Measurements from ENCODE around the gene DZIP1. TPM values are rescaled to one million over a fixed set of nuclear protein-coding genes. Genes with fewer than 3 reads are reported as not detected.

The DZIP1 gene
- total and polyA plus RNA-seq, 2 donors (not counting 1 experiment from before 2014, with no cell fraction given), result not detected

DNA sequence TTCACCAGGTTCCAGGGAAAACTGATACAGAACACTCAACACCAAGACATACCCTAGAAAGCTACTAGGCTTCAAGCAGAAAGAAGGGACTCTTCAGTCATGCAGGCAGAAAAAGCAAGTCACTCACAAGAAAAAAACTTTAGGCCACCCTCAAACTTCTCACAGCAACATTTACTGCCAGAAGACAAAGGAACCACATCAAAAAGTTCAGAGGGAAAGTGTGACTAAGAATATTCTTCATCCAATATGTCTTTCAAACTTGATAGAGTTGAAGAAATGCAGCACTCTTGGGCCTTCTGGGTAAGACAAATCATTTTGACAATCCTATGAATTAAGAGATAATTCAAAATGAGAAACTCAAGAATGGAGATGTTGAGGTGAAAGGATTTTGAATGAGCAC, 7.7 kb downstream of the DZIP1 start:
- no peak overlapping the region for H3K4me2 ChIP-seq (replicated peaks; ENCODE audit: low read depth, low read length, poor library complexity, severe bottlenecking)
- H3K4me1 ChIP-seq (ENCODE audit: control insufficient read depth in 2 of 2, insufficient read depth in 2 of 2, low read length in 2 of 2), result no peaks in the 10 kb centered on the region
- Mint-ChIP-seq H3K4me1 (peaks cover 1% of the 10 kb centered on the region), H3K27ac (no peak overlapping the region), H3K4me3 (no peak overlapping the region), H3K27me3 (peaks cover 39% of the 10 kb centered on the region), H3K9me3 (ENCODE audit: insufficient read depth) (no peaks in the 10 kb centered on the region)
- DNase-seq, result no peak
- peaks cover 0 to 3% (median 1%) of the 10 kb centered on the region in 4 experiments for H3K27me3 ChIP-seq (replicated peaks in 1 of 4; ENCODE audit: control extremely low read depth in 1 of 4, control insufficient read depth in 3 of 4, insufficient read depth in 4 of 4, low read length in 3 of 4)
- no peak overlapping the region for H3K27ac ChIP-seq (ENCODE audit: low read length in 2 of 2)
- intact Hi-C loops (cut with micrococcal nuclease), result no loop called here
- CTCF ChIA-PET, result no interaction called here
- H3K9ac ChIP-seq (ENCODE audit: low read length), result no peak overlapping the region
- H4K20me1 ChIP-seq (ENCODE audit: control insufficient read depth, insufficient read depth, low read length, poor library complexity, severe bottlenecking), result no peaks in the 10 kb centered on the region
- POLR2A ChIA-PET, result no interaction called here
- no peaks in the 10 kb centered on the region for H3K79me2 ChIP-seq (ENCODE audit: control insufficient read depth, insufficient read depth, low read length)
- TF ChIP-seq EZH2 (IDR thresholded peaks at IDR 0.05; ENCODE audit: borderline replicate concordance, insufficient read depth, low read depth, low read length, poor library complexity, severe bottlenecking), result no peak
- TF ChIP-seq, protein P1, sequence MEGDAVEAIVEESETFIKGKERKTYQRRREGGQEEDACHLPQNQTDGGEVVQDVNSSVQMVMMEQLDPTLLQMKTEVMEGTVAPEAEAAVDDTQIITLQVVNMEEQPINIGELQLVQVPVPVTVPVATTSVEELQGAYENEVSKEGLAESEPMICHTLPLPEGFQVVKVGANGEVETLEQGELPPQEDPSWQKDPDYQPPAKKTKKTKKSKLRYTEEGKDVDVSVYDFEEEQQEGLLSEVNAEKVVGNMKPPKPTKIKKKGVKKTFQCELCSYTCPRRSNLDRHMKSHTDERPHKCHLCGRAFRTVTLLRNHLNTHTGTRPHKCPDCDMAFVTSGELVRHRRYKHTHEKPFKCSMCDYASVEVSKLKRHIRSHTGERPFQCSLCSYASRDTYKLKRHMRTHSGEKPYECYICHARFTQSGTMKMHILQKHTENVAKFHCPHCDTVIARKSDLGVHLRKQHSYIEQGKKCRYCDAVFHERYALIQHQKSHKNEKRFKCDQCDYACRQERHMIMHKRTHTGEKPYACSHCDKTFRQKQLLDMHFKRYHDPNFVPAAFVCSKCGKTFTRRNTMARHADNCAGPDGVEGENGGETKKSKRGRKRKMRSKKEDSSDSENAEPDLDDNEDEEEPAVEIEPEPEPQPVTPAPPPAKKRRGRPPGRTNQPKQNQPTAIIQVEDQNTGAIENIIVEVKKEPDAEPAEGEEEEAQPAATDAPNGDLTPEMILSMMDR (IDR thresholded peaks at IDR 0.05), result no peak
- no peak overlapping the region for H2AFZ ChIP-seq (ENCODE audit: insufficient read depth, low read depth, low read length, poor library complexity, severe bottlenecking)
- no peaks in the 10 kb centered on the region for H3K36me3 ChIP-seq (replicated peaks in 1 of 2; ENCODE audit: control extremely low read depth in 1 of 2, control insufficient read depth in 1 of 2, extremely low read depth in 1 of 2, insufficient read depth in 2 of 2, low read length in 1 of 2)
- H3K4me3 ChIP-seq (ENCODE audit: control extremely low read depth in 1 of 5, extremely low read depth in 1 of 5, insufficient read depth in 1 of 5, low read depth in 2 of 5, low read length in 4 of 5), result no peak overlapping the region
- ATAC-seq (ENCODE audit: low read depth), result no peak
- peaks cover 0 to 5% (median 0%) of the 10 kb centered on the region in 3 donors for H3K9me3 ChIP-seq (ENCODE audit: control extremely low read depth in 1 of 3, control insufficient read depth in 2 of 3, insufficient read depth in 1 of 3, low read length in 2 of 3)

GRCh38 chr13:95630593-95630992, 13.9 kb downstream of the DZIP1 start:
- WGBS (ENCODE audit: insufficient coverage), result no CpG with 5 or more reads among the region's 3 CpGs
- ChIA-PET CTCF (no interaction called here), POLR2A (no interaction called here)
- no peak overlapping the region for H3K4me3 ChIP-seq (ENCODE audit: control extremely low read depth in 1 of 5, extremely low read depth in 1 of 5, insufficient read depth in 1 of 5, low read depth in 2 of 5, low read length in 4 of 5)
- H3K79me2 ChIP-seq (ENCODE audit: control insufficient read depth, insufficient read depth, low read length), result no peaks in the 10 kb centered on the region
- Mint-ChIP-seq H3K27me3 (peaks cover 20% of the 10 kb centered on the region), H3K9me3 (ENCODE audit: insufficient read depth) (no peaks in the 10 kb centered on the region), H3K27ac (no peak overlapping the region), H3K4me1 (no peaks in the 10 kb centered on the region), H3K4me3 (no peak overlapping the region)
- H3K9ac ChIP-seq (ENCODE audit: low read length), result no peak overlapping the region
- H3K4me2 ChIP-seq (replicated peaks; ENCODE audit: low read depth, low read length, poor library complexity, severe bottlenecking), result no peak overlapping the region
- no peaks in the 10 kb centered on the region for H3K36me3 ChIP-seq (replicated peaks in 1 of 2; ENCODE audit: control extremely low read depth in 1 of 2, control insufficient read depth in 1 of 2, extremely low read depth in 1 of 2, insufficient read depth in 2 of 2, low read length in 1 of 2)
- no peaks in the 10 kb centered on the region for H4K20me1 ChIP-seq (ENCODE audit: control insufficient read depth, insufficient read depth, low read length, poor library complexity, severe bottlenecking)
- DNase-seq (no peak), ATAC-seq (ENCODE audit: low read depth) (no peak)
- no peak overlapping the region for H3K27ac ChIP-seq (ENCODE audit: low read length in 2 of 2)
- no peak overlapping the region for H2AFZ ChIP-seq (ENCODE audit: insufficient read depth, low read depth, low read length, poor library complexity, severe bottlenecking)
- TF ChIP-seq, protein P1 (IDR thresholded peaks at IDR 0.05), result no peak
- no peak for TF ChIP-seq EZH2 (IDR thresholded peaks at IDR 0.05; ENCODE audit: borderline replicate concordance, insufficient read depth, low read depth, low read length, poor library complexity, severe bottlenecking)
- no peaks in the 10 kb centered on the region for H3K9me3 ChIP-seq (ENCODE audit: control extremely low read depth in 1 of 3, control insufficient read depth in 2 of 3, insufficient read depth in 1 of 3, low read length in 2 of 3)
- no peaks in the 10 kb centered on the region for H3K27me3 ChIP-seq (replicated peaks in 1 of 4; ENCODE audit: control extremely low read depth in 1 of 4, control insufficient read depth in 3 of 4, insufficient read depth in 4 of 4, low read length in 3 of 4)
- H3K4me1 ChIP-seq (ENCODE audit: control insufficient read depth in 2 of 2, insufficient read depth in 2 of 2, low read length in 2 of 2), result no peaks in the 10 kb centered on the region
- intact Hi-C loops (cut with micrococcal nuclease), result no loop called here
